Stimulated activated CD8-positive, alpha-beta memory T cell treated with anti-CD3 and anti-CD28 coated beads, Interleukin-15, amount 100 ng/mL, for 24 hours (primary cell): ENCODE results near the gene GEMIN2.
"Not testable (repeated sequence)": the region's sequence is repeated elsewhere in the genome, so short reads cannot be mapped to it uniquely, and the experiment has no call there.

Source experiments
- DNase-seq: peaks from one replicate; pipeline ENCODE4 v3.0.0-alpha.2; 2020; ENCODE audit warnings: low read depth

Gene GEMIN2, protein sequence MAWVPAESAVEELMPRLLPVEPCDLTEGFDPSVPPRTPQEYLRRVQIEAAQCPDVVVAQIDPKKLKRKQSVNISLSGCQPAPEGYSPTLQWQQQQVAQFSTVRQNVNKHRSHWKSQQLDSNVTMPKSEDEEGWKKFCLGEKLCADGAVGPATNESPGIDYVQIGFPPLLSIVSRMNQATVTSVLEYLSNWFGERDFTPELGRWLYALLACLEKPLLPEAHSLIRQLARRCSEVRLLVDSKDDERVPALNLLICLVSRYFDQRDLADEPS

DNA sequence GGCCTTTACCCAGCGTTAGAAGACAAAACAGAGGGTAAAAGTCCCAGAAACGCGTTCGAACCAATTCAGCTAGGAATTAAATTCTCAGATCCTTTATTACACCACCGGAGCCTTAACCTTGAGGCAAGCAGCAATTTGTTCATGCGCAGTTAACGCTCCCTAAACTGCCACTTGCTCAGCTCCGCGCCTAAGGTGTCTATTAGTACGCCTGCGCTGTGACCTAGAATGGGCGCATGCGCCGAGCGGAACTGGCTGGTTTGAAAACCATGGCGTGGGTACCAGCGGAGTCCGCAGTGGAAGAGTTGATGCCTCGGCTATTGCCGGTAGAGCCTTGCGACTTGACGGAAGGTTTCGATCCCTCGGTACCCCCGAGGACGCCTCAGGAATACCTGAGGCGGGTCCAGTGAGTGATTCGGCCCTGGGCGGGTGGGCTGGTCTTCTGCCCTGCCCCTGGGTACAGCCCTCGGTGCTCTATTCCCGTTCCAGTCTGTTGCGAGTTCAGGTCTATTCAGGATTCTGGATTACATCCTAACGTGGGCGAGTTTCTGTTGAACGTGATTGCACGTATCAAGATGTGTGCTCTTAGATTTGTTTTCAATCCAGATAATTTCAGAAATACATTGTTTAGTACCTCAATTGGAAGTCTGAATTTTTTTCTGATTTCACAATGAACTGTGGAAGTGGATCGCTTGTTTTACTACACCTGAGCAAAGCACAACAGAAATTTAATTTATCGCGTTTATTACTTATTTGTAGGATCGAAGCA lies at the start of gene GEMIN2:
Gene GEMIN2 (plus strand): TSS at position 251 of the 766 bp plus-strand sequence. CDS start 16 bp downstream, at position 267.
- peak; percentile 71 for DNase-seq

DNA sequence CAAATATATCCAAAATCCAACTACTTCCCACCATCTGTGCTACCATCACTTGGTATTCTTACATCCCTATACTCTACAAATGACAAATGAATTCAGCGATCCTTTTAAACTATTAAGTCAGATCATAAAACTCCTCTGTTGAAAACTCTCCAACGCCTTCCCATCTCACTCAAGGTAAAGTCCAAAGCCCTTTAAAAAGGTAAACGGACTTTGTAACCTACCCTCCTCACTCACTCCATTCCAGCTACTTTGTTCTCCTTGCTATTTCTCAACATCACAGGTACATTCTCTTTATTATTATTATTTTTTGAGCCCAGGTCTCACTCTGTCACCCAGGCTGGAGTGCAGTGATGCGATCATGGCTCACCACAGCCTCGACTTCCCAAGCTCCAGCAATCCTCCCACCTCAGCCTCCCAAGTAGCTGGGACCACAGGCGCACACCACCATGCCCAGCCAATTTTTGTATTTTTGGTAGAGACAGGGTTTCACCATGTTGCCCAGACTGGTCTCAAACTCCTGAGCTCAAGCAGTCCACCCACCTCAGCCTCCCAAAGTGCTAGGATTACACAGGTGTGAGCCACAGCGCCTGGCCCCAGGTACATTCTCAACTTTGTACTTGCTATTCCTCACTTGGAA lies 44.8 kb upstream of the GEMIN2 start:
- not testable (repeated sequence) for DNase-seq

DNA sequence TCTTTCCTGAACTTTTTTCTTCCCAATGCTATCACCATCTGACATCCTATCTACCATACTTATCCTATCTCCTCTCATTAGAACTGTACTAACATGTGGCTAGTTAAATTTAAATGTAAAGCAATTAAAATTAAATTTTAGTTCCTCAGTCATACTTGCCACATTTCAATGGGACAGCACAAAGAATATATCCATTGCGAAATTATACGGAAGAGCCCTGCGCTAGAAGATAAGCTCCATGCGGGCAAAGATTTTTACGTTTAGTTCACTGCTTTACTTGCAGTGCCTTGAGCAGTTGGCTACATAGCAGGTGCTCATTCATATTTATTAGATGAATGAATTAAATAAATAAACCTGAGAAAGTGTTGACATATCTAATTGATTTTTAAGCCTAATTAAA lies 44.2 kb upstream of the GEMIN2 start:
- no peak for DNase-seq

DNA sequence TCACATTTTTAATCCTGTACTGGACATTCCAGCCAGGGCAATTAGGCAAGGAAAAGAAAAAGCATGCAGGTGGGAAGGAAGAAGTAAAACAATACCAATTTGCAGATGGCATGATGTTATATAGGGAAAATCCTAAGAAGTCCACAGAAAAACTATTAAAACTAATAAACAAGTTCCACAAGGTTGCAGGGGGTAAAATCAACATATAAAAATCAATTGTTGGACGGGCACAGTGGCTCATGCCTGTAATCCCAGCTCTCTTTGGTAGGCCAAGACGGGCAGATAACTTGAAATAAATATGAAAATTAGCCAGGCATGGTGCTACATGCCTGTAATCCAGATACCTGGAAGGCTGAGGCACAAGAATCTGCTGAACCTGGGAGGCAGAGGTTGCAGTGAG lies 43.0 kb upstream of the GEMIN2 start:
- no peak for DNase-seq

DNA sequence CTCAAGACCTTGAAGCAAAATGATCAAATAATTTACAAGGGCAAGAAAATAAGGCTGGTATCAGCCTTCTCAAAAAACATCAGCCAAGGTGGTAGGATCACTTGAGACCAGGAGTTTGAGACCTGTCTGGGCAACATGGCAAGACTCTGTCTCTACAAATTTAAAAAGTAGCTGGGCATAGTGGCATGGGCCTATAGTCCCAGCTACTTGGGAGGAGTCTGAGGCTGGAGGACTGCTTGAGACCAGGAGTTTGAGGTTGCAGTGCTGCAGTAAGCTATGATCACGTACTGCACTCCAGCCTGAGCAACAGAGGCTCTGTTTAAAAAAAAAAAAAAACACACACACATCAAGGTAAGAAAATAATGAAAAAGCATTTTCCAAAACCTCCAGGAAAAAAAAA lies 33.2 kb upstream of the GEMIN2 start:
- DNase-seq, result no peak

DNA sequence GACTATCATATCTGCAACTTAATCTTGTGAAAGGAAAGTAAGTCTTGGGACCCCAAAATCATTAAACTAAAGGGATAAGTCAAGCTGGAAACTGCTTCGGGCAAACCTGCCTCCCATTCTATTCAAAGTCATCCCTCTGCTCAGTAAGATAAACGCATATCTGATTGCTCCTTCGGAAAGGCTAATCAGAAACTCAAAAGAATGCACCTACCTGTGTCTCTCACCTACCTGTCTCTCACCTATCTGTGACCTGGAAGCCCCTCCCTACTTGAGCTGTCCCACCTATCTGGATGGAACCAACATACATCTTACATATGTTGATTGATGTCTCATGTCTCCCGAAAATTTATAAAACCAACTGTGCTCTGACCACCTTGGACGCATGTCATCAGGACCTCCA lies 31.0 kb upstream of the GEMIN2 start:
- no peak for DNase-seq

DNA sequence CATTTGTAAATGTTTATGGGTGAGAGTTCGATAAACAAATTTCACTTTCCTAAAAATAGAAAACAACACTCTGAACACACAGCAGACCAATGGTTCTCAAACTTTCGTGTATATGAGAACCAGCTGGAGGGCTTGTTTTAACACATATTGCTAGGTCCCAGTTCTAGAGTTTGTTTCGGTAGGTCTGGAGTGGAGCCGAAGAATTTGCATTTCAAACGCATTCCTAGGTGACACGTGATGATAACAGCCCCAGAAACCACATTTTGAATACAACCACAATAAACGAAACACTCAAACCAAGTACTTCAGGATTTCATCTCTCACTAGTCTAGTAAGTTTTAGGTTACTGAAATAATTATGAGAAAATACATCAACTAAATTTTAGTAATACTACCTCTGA lies 28.2 kb upstream of the GEMIN2 start:
- DNase-seq, result no peak

DNA sequence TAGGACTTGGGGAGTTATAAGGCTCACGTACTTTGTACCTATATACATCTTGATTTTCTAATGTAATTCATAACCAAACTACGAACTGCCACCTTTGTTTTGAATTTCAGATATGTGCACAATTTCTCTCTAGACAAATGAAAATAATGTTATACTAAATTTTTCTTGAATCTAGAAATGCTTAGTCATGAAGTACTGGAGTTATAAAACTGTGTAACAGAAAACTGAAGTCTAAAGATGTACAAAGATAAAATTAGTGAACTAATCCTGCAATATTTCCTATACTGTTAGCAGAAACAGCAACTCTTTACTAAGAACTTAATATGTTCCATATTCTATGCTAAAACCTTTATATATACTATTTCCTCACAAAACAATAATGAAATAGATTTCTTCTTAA lies 26.6 kb upstream of the GEMIN2 start:
- no peak for DNase-seq

DNA sequence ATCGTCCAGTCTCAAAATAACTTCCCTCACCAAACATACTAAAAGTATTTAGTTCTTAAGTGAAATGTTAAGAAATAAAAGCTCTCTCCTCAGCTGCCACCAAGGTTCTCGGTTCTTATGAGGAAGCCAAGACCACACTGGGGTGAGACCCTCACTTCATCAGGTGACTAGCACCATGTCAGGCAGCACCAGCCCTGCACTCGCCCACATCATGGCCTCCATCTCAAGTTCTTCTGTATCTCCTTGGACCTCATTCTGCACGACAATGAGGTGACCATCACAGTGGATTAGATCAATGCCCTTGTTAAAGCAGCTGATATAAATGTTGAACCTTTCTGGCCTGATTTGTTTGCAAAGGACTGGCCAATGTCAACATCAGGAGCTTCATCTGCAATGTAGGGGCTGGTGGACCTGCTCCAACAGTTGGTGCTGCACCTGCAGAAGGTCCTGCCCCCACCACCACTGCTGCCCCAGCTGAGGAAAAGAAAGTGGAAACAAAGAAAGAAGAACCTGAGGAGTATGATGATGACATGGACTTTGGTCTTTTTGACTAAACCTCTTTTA lies 23.5 kb upstream of the GEMIN2 start:
- DNase-seq, result no peak

DNA sequence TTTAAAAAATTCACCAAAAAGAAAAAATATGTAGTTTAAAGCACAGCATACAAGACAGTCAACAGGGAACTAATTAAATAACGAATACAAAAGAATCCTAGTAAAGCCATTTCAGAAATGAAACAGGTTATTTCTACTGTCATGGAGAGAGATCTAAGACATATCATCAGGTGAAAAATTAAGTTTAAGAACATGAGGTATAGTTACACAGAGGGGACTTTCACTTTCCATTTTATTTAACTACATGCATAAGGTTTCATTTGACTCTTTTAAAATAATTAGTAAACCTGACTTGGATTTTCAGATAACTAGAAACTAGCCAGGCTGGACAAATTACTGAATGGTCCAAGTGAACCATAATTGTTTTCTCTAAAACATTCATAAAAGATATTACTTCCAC lies 22.4 kb upstream of the GEMIN2 start:
- no peak for DNase-seq

DNA sequence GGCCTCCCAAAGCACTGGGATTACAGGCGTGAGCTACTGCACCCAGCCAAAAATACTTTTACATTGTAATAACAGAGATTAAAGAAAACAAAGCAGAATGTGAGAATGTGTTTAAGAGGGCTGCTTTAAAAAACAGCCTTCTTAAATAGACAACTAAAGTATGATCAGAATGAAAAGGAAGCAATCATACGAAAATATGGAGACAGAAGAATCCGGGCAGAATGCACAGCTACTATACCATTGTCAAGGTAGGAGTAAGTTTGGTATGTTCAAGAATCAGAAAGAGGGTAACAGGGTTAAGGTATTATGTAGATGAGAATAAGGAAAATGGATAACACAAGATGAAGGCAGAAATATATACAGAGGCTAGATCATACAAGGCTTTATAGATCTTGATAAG lies 19.6 kb upstream of the GEMIN2 start:
- no peak for DNase-seq

DNA sequence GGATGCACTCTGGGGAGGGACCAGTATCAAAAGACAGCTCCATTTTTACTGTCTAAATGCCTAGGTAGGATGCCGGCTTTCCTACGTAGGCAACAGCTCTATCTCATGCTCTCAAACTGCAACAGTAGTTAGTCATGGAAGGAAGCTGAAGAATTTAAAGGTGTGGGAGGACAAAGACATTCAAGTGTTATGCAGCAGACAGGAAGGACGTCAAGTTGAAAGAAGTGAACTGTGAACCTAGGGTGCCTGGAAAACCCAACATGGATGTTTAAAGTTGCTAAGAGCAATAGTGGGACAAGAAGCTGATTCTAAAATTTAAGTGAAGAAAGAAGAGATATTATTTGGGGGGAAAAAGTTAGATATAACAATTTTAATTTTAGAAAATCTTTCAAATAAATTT lies 17.0 kb upstream of the GEMIN2 start:
- no peak for DNase-seq

DNA sequence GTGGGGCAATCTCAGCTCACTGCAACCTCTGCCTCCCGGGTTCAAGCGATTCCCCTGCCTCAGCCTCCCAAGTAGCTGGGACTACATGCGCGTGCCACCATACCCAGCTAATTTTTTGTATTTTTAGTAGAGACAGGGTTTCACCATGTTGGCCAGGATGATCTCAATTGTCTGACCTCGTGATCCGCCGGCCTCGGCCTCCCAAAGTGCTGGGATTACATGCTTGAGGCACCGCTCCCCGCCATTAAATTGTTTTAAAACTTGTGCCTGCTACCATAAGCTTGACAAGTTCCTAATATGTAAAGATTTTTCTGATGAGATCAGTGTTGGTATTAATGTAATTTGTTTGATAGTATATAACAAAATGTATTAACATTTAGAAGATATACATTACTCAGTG lies 14.9 kb upstream of the GEMIN2 start:
- not testable (repeated sequence) for DNase-seq

DNA sequence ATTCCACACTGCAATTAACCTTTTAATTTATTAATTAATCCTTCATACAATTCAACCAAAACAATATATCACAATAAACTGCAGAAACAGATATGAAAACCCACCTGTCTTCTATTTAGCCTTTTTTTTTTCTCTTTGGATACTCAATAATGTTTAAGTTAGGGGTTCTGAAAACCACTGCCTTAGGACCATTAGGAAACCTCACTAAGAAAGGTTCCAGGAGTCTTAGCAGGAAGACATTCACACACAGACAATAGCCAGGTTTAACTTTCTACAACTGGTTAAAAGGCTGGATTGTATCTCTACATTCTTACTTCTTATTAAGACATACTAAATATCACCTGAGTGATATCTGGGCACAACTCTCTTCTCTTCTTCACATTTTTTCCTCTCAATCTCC lies 14.4 kb upstream of the GEMIN2 start:
- no peak for DNase-seq

DNA sequence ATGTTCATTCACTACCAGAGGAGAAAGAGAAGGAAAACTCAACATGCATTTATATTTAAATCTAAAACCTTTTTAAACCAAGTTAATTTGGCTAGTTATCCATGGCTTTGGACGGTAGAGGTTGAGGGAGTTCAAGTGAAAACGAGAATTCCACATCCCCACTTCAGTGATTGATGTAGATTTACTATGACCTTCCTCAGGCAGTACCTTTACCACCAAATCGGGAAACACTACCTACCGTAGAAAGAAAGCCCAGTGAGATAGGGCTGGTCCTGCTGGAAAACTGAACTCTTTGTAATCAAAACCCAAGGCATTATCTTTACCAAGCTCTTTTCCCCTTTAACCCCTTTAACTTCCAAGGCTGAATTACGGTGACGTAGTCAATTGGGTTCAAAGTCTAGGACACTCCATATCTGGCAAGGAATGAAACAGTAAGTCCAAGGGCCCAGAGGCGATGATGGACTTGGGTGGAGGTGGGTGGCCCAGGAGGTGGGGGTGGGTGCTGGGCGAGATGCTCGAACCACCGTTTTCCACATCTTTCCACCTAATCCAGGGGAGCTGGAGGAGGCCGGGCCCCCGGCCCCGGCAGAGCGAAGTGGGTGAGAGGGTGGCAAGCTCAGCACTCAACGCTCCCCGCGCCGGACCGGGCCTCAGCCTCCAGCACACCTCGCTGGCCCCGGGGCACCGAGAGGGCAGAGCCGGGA lies 11.7 kb upstream of the GEMIN2 start:
- no peak for DNase-seq

DNA sequence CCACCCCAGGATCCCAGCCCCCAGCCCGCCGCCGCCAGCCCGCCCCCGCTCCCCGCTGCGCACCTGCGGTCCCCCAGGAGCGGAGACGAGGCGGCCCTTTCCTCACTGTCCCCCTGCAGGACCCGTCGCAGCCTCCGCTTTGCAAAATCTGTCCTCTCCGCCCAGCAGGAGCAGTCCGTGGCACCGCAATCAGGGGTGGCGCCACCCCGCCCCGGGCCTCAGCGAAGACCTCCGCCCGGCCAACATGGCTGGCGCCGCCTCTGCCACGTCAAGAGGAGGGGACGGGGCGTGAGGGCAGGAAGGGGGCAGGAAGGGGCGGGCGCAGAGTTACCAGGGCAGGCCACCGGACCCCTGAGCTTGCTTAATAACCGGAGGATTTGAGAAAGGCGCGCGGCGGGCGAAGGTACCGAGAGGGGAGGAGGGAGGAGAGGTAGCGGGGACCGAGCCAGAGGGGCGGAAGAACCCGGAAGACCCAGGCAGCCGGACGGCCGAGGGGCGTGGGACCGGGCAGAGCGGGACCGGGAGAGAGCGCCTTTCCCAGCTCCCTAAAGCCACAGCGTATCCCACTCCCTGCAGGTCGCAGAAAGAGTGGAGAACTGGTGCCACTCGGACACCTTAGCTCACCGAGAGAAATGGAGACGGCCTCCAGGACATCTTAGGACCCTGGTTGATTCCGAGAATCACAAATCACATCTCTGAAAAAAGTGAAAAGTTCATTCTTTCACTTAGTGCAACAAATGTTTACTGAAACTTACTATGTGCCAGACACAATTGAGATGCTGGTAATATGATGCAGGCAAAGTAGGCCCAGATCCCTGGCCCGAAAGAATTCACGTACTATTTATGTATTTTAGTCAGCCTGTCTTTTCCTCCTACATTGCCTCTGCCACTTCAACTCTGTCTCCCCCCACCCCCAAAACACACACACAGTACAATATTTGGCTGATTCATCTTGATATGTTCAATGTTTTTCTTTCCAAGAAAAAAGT lies 10.9 kb upstream of the GEMIN2 start, which contains the start of gene SEC23A:
Gene SEC23A (minus strand): TSS at position 267 of the 989 bp plus-strand sequence. CDS start 7,117 bp downstream, outside the sequence.
- peak; percentile 60 for DNase-seq

DNA sequence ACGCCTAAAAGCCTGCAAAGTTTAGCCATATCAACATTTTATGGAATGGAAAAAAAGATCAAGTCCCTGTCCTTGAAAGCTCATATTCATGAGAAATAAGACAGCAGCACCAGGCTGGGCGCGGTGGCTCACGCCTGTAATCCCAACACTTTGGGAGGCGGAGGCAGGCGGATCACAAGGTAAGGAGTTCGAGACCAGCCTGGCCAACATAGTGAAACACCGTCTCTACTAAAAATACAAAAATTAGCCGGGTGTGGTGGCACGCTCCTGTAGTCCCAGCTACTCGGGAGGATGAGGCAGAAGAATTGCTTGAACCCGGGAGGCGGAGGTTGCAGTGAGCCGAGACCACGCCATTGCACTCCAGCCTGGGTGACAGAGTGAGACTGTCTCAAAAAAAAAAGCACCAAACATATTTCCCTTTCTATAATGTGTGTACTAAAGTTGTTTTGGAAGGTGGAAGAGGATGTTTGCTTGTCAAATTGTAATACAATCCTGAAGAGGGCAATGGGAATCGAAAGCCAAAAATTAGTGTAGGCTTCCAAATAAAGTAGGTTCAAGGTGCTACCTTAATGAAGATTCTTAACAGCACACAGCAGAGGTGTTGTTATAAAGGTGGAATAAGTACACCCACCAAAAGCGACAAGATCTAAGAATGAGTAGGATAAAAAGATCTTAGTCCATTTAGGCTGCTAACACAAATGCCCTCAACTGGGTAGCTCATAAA lies 9.9 kb upstream of the GEMIN2 start:
- not testable (repeated sequence) for DNase-seq

DNA sequence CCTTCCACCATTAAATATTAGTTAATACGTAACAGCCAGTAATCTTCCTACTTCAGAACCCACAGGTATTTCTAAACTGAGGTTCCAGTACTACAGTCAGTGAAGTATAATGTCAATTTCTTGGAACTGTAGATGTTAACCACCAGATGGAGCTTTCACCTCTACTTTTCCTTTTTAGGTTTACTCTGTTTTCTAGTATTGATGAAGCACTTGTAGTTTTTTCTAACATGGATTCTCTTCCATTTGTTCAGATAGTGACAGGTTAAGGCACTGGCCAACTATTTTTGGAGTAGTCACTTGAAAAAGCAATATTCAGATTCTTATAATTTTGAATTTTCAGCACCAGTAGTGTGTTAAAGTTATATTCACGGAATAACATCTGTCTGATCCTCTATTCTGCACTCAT lies 6.5 kb upstream of the GEMIN2 start:
- DNase-seq, result no peak

DNA sequence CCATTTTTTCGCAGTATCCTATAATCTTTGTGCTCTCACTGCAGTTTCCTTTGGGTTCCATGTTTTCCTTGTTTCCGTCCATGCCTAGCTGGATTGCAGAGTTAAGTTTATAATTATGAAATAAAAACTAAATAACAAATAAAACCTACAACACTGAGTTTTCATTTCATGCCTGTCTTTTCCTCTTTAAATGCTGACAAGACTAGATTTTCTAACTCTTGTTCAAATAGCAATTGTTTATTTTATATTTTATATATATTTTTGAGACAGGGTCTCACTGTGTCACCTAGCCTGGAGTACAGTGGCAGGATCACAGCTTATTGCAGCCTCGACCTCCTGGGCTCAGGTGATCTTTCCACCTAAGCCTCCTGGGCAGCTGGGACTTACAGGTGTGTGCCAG lies 5.3 kb upstream of the GEMIN2 start:
- DNase-seq, result no peak
